MM.1S (cell line): ENCODE data around the gene FNIP2.

Source experiments
- DNase-seq: peaks from one replicate; pipeline ENCODE4 v3.0.0-alpha.2; 2015
- H2AFZ ChIP-seq: fragments of 300-600 bp; sonication (generic); 2 replicates; pipeline ENCODE4 v1.6.0; 2016; ENCODE audit warnings: antibody characterized with exemption, low read length
- H3F3A ChIP-seq: fragments of 300-600 bp; sonication (generic); 2 replicates; pipeline ENCODE4 v1.6.1; 2016; ENCODE audit warnings: mild to moderate bottlenecking, antibody characterized with exemption, low read length, moderate library complexity, mixed read lengths; ENCODE audit not compliant: insufficient read depth
- H3K27ac ChIP-seq: fragments of 300-600 bp; sonication (generic); 2 replicates; pipeline ENCODE4 v1.5.1; 2016; ENCODE audit warnings: mild to moderate bottlenecking, low read length
- H3K27me3 ChIP-seq: fragments of 300-600 bp; sonication (generic); replicated peaks from 2 replicates; pipeline ENCODE4 v1.6.0; 2016; ENCODE audit warnings: low read length; ENCODE audit not compliant: insufficient read depth
- H3K36me3 ChIP-seq: fragments of 300-600 bp; sonication (generic); replicated peaks from 2 replicates; pipeline ENCODE4 v1.6.1; 2016; ENCODE audit warnings: mild to moderate bottlenecking, low read length, mixed read lengths; ENCODE audit not compliant: insufficient read depth
- H3K4me1 ChIP-seq: fragments of 300-600 bp; sonication (generic); 2 replicates; pipeline ENCODE4 v1.6.1; 2016; ENCODE audit warnings: low read length, mixed read lengths
- H3K4me2 ChIP-seq: fragments of 300-600 bp; sonication (generic); 2 replicates; pipeline ENCODE4 v1.6.0; 2016; ENCODE audit warnings: low read depth, low read length
- H3K4me3 ChIP-seq: fragments of 300-600 bp; sonication (generic); 2 replicates; pipeline ENCODE4 v1.5.1; 2016; ENCODE audit warnings: low read length, mixed read lengths
- H3K79me2 ChIP-seq: fragments of 300-600 bp; sonication (generic); 2 replicates; pipeline ENCODE4 v1.6.1; 2016; ENCODE audit warnings: mixed run types, low read length, mixed read lengths
- H3K9ac ChIP-seq: fragments of 300-600 bp; sonication (generic); 2 replicates; pipeline ENCODE4 v1.6.1; 2016; ENCODE audit warnings: low read length, mixed read lengths
- H3K9me2 ChIP-seq: fragments of 300-600 bp; sonication (generic); replicated peaks from 2 replicates; pipeline ENCODE4 v1.6.1; 2016; ENCODE audit warnings: mild to moderate bottlenecking, low read length, mixed read lengths; ENCODE audit not compliant: insufficient read depth
- H3K9me3 ChIP-seq: fragments of 300-600 bp; sonication (generic); replicated peaks from 2 replicates; pipeline ENCODE4 v1.6.1; 2016; ENCODE audit warnings: mild to moderate bottlenecking, low read length, mixed read lengths; ENCODE audit not compliant: insufficient read depth
- H4K20me1 ChIP-seq: fragments of 300-600 bp; sonication (generic); 2 replicates; pipeline ENCODE4 v1.6.1; 2016; ENCODE audit warnings: mild to moderate bottlenecking, low read length, moderate library complexity, mixed read lengths; ENCODE audit not compliant: insufficient read depth
- CTCF ChIP-seq: fragments of 300-600 bp; sonication (generic); IDR thresholded peaks from 2 replicates; pipeline ENCODE4 v1.5.1; 2016; ENCODE audit warnings: antibody characterized with exemption, low read length, mixed read lengths
- EZH2 ChIP-seq: fragments of 300-600 bp; sonication (generic); optimal IDR thresholded peaks from 2 replicates; pipeline ENCODE3; 2017; ENCODE audit warnings: low read depth, mild to moderate bottlenecking, antibody characterized with exemption, low read length, mixed read lengths
- EZH2phosphoT487 ChIP-seq: fragments of 300-600 bp; sonication (generic); IDR thresholded peaks from 2 replicates; pipeline ENCODE4 v1.6.1; 2018; ENCODE audit warnings: antibody characterized with exemption, low read length

Gene FNIP2

GRCh38 chr4:158865520-158866177, 96.8 kb downstream of the FNIP2 start:
- DNase-seq, result no peak
- H4K20me1 ChIP-seq, result no peaks in the 10 kb centered on the region
- H3K4me2 ChIP-seq, result no peak overlapping the region
- H3K9ac ChIP-seq, result no peak overlapping the region
- no peaks in the 10 kb centered on the region for H3K9me2 ChIP-seq
- peaks cover 4% of the 10 kb centered on the region; the same call in 1 of the 2 replicates for H3F3A ChIP-seq
- H3K36me3 ChIP-seq, result no peaks in the 10 kb centered on the region
- H3K79me2 ChIP-seq, result 0 out of 2 replicates have a peak, but pooled peaks cover 4% of the 10 kb centered on the region
- no peak overlapping the region for H2AFZ ChIP-seq
- no peaks in the 10 kb centered on the region for H3K27me3 ChIP-seq
- TF ChIP-seq EZH2 (no peak), CTCF (no peak), EZH2phosphoT487 (no peak)
- H3K4me3 ChIP-seq, result no peak overlapping the region
- no peaks in the 10 kb centered on the region for H3K9me3 ChIP-seq
- H3K4me1 ChIP-seq, result peaks cover 8% of the 10 kb centered on the region
- no peak overlapping the region for H3K27ac ChIP-seq

- Histone ChIP-seq H3K79me2 (no peaks in the 10 kb centered on the region), H3K9ac (no peak overlapping the region), H3K36me3 (no peaks in the 10 kb centered on the region), H3K9me2 (no peaks in the 10 kb centered on the region), H3K27ac (no peak overlapping the region), H3F3A (no peaks in the 10 kb centered on the region), H3K9me3 (no peaks in the 10 kb centered on the region), H3K4me2 (no peak overlapping the region), H3K4me3 (no peak overlapping the region), H3K27me3 (no peaks in the 10 kb centered on the region), H3K4me1 (no peaks in the 10 kb centered on the region), H2AFZ (no peak overlapping the region), H4K20me1 (no peaks in the 10 kb centered on the region)
- DNase-seq, result no peak
- TF ChIP-seq EZH2 (no peak), EZH2phosphoT487 (no peak)
Observed at GRCh38 chr4:158869001-158869400, 100.2 kb downstream of the FNIP2 start.

- no peaks in the 10 kb centered on the region for H3K4me1 ChIP-seq
- TF ChIP-seq EZH2 (no peak), CTCF (no peak)
- H3K9ac ChIP-seq, result no peak overlapping the region
- no peak overlapping the region for H3K4me2 ChIP-seq
- H3K27me3 ChIP-seq, result no peaks in the 10 kb centered on the region
- no peaks in the 10 kb centered on the region for H3K36me3 ChIP-seq
- H3K79me2 ChIP-seq, result no peaks in the 10 kb centered on the region
- H3K9me3 ChIP-seq, result no peaks in the 10 kb centered on the region
- no peaks in the 10 kb centered on the region for H4K20me1 ChIP-seq
- H3K27ac ChIP-seq, result no peak overlapping the region
- H3F3A ChIP-seq, result no peaks in the 10 kb centered on the region
- DNase-seq, result no peak
- no peaks in the 10 kb centered on the region for H3K9me2 ChIP-seq
- no peak overlapping the region for H2AFZ ChIP-seq
- no peak overlapping the region for H3K4me3 ChIP-seq
Observed at GRCh38 chr4:158869761-158870160, 100.9 kb downstream of the FNIP2 start.

GRCh38 chr4:158870282-158870625, 101.4 kb downstream of the FNIP2 start:
- Histone ChIP-seq H3K4me1 (no peaks in the 10 kb centered on the region), H3K9me3 (no peaks in the 10 kb centered on the region), H3K27me3 (no peaks in the 10 kb centered on the region), H4K20me1 (no peaks in the 10 kb centered on the region), H3K9ac (no peak overlapping the region), H2AFZ (no peak overlapping the region), H3K4me2 (no peak overlapping the region), H3K4me3 (no peak overlapping the region), H3K9me2 (no peaks in the 10 kb centered on the region), H3K36me3 (no peaks in the 10 kb centered on the region), H3F3A (no peaks in the 10 kb centered on the region), H3K79me2 (no peaks in the 10 kb centered on the region), H3K27ac (no peak overlapping the region)
- TF ChIP-seq EZH2phosphoT487 (no peak), CTCF (no peak), EZH2 (no peak)
- no peak for DNase-seq
